Measurements from ENCODE around the gene ECPAS. TPM values are rescaled to one million over a fixed set of nuclear protein-coding genes. Genes with fewer than 3 reads are reported as not detected.
"Not testable (repeated sequence)": the region's sequence is repeated elsewhere in the genome, so short reads cannot be mapped to it uniquely, and the experiment has no call there.

The ECPAS gene
- total RNA-seq, 1 donor from 2014 or later: 89.7 TPM

DNA sequence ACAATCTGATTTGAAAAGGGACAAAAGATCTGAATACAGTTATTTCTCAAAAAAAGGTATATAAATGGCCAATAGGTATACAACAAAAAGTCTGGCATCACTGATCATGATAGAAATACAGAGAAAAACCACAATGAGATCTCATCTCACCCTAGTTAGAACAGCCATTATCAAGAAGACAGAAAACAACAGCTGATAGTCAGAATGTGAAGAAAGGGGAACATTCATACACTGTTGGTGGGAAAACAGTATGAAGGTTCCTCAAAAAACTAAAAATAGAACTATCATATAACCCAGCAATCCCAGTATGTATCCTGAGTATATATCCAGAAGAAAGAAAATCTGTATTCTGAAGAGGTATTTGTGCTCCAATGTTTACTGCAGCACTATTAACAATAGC is 78.5 kb downstream of the ECPAS start:
- H3K9me3 Mint-ChIP-seq (ENCODE audit: unreplicated experiment): peaks cover 13% of the 10 kb centered on the region
- DNase-seq (ENCODE audit: low read depth) (no peak), FAIRE-seq (no peak)
- Histone ChIP-seq H3K27ac (ENCODE audit: low read depth, low read length) (no peak overlapping the region), H3K4me2 (ENCODE audit: low read length) (no peak overlapping the region), H3K9ac (ENCODE audit: low read length) (no peak overlapping the region), H3K36me3 (ENCODE audit: insufficient read depth, low read length) (peaks cover 32% of the 10 kb centered on the region), H3K27me3 (ENCODE audit: insufficient read depth, low read length) (no peaks in the 10 kb centered on the region), H3K4me3 (ENCODE audit: insufficient read depth, low read depth, low read length) (no peak overlapping the region), H4K20me1 (ENCODE audit: insufficient read depth, low read length) (peaks cover 4% of the 10 kb centered on the region), H3K4me1 (ENCODE audit: insufficient read depth, low read length) (no peaks in the 10 kb centered on the region), H3K79me2 (ENCODE audit: insufficient read depth, low read length) (no peaks in the 10 kb centered on the region), H3K9me3 (ENCODE audit: insufficient read depth, low read depth, low read length) (no peaks in the 10 kb centered on the region), H2AFZ (ENCODE audit: low read depth, low read length) (no peak overlapping the region)
- H3K4me1 Mint-ChIP-seq (ENCODE audit: low read depth, unreplicated experiment): peaks cover 6% of the 10 kb centered on the region
- H3K27ac Mint-ChIP-seq (ENCODE audit: unreplicated experiment): no peak overlapping the region
- H3K4me3 Mint-ChIP-seq (ENCODE audit: unreplicated experiment): no peak overlapping the region
- H3K36me3 Mint-ChIP-seq (ENCODE audit: low read depth, unreplicated experiment): peaks cover 47% of the 10 kb centered on the region
- no peaks in the 10 kb centered on the region for H3K27me3 Mint-ChIP-seq (ENCODE audit: low read depth, unreplicated experiment)
- TF ChIP-seq EZH2 (IDR thresholded peaks at IDR 0.05; ENCODE audit: insufficient read depth, low read length): no peak
- TF ChIP-seq, protein P1, sequence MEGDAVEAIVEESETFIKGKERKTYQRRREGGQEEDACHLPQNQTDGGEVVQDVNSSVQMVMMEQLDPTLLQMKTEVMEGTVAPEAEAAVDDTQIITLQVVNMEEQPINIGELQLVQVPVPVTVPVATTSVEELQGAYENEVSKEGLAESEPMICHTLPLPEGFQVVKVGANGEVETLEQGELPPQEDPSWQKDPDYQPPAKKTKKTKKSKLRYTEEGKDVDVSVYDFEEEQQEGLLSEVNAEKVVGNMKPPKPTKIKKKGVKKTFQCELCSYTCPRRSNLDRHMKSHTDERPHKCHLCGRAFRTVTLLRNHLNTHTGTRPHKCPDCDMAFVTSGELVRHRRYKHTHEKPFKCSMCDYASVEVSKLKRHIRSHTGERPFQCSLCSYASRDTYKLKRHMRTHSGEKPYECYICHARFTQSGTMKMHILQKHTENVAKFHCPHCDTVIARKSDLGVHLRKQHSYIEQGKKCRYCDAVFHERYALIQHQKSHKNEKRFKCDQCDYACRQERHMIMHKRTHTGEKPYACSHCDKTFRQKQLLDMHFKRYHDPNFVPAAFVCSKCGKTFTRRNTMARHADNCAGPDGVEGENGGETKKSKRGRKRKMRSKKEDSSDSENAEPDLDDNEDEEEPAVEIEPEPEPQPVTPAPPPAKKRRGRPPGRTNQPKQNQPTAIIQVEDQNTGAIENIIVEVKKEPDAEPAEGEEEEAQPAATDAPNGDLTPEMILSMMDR (IDR thresholded peaks at IDR 0.05; ENCODE audit: insufficient read depth, low read depth, low read length): no peak

DNA sequence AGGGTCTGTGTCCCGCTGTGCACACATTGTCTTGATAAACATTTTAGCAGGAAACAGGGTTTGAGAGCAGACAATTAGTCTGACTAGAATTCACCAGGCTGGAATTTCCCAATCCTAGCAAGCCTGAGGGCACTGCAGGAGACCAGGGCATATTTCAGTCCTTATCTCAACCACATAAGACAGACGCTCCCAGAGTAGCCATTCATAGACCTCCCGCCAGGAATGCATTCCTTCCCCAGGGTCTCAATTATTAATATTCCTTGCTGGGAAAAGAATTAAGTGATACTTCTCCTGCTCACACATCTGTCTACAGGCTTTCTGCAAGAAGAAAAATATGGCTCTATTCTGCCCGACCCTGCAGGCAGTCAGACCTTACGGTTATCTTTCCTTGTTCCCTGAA is 82.7 kb downstream of the ECPAS start:
- H3K9ac ChIP-seq (ENCODE audit: low read length); H2AFZ ChIP-seq (ENCODE audit: low read depth, low read length); H3K27me3 Mint-ChIP-seq (ENCODE audit: low read depth, unreplicated experiment); H3K27me3 ChIP-seq (ENCODE audit: insufficient read depth, low read length); FAIRE-seq; H3K4me3 Mint-ChIP-seq (ENCODE audit: unreplicated experiment); H3K4me1 ChIP-seq (ENCODE audit: insufficient read depth, low read length); H3K9me3 ChIP-seq (ENCODE audit: insufficient read depth, low read depth, low read length); H3K4me3 ChIP-seq (ENCODE audit: insufficient read depth, low read depth, low read length); H3K79me2 ChIP-seq (ENCODE audit: insufficient read depth, low read length); H3K27ac ChIP-seq (ENCODE audit: low read depth, low read length); H3K4me2 ChIP-seq (ENCODE audit: low read length); H3K4me1 Mint-ChIP-seq (ENCODE audit: low read depth, unreplicated experiment): not testable (repeated sequence)
- Mint-ChIP-seq H3K36me3 (ENCODE audit: low read depth, unreplicated experiment) (peaks cover 56% of the 10 kb centered on the region), H3K27ac (ENCODE audit: unreplicated experiment) (peak overlapping the region; percentile 80), H3K9me3 (ENCODE audit: unreplicated experiment) (peaks cover 26% of the 10 kb centered on the region)
- H3K36me3 ChIP-seq (ENCODE audit: insufficient read depth, low read length): peaks cover 27% of the 10 kb centered on the region
- H4K20me1 ChIP-seq (ENCODE audit: insufficient read depth, low read length): peaks cover 12% of the 10 kb centered on the region
- DNase-seq (ENCODE audit: low read depth): peak; percentile 5

DNA sequence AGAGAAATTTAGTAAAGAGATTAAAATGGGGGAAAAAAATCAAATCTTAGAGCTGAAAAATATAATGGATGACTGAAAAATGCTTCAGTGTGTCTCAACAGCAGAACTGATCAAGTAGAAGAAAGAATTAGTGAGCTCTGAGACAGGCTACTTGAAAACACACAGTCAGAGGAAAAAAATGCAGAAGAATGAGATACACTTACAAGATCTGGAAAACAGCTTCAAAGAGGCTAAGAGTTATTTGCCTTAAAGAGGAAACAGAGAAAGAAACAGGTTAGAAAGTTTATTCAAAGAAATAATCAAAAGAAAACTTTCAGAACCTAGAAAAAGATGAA is 83.7 kb downstream of the ECPAS start:
- DNase-seq (ENCODE audit: low read depth) (peak; percentile 34), FAIRE-seq (no peak)
- no peak overlapping the region for H3K4me3 ChIP-seq (ENCODE audit: insufficient read depth, low read depth, low read length)
- H3K4me3 Mint-ChIP-seq (ENCODE audit: unreplicated experiment): peak overlapping the region; percentile 3
- H3K27ac ChIP-seq (ENCODE audit: low read depth, low read length): no peak overlapping the region
- peaks cover 29% of the 10 kb centered on the region for H3K36me3 ChIP-seq (ENCODE audit: insufficient read depth, low read length)
- no peaks in the 10 kb centered on the region for H3K27me3 Mint-ChIP-seq (ENCODE audit: low read depth, unreplicated experiment)
- no peak overlapping the region for H3K9ac ChIP-seq (ENCODE audit: low read length)
- H3K36me3 Mint-ChIP-seq (ENCODE audit: low read depth, unreplicated experiment): peaks cover 54% of the 10 kb centered on the region
- TF ChIP-seq EZH2 (IDR thresholded peaks at IDR 0.05; ENCODE audit: insufficient read depth, low read length): no peak
- TF ChIP-seq, protein P1 (IDR thresholded peaks at IDR 0.05; ENCODE audit: insufficient read depth, low read depth, low read length): no peak
- peaks cover 7% of the 10 kb centered on the region for H3K9me3 ChIP-seq (ENCODE audit: insufficient read depth, low read depth, low read length)
- peaks cover 7% of the 10 kb centered on the region for H3K4me1 Mint-ChIP-seq (ENCODE audit: low read depth, unreplicated experiment)
- H3K9me3 Mint-ChIP-seq (ENCODE audit: unreplicated experiment): peaks cover 26% of the 10 kb centered on the region
- no peak overlapping the region for H2AFZ ChIP-seq (ENCODE audit: low read depth, low read length)
- no peaks in the 10 kb centered on the region for H3K4me1 ChIP-seq (ENCODE audit: insufficient read depth, low read length)
- H4K20me1 ChIP-seq (ENCODE audit: insufficient read depth, low read length): peaks cover 12% of the 10 kb centered on the region
- H3K27me3 ChIP-seq (ENCODE audit: insufficient read depth, low read length): no peaks in the 10 kb centered on the region
- H3K79me2 ChIP-seq (ENCODE audit: insufficient read depth, low read length): peaks cover 10% of the 10 kb centered on the region
- no peak overlapping the region for H3K4me2 ChIP-seq (ENCODE audit: low read length)
- peak overlapping the region; percentile 15 for H3K27ac Mint-ChIP-seq (ENCODE audit: unreplicated experiment)

Data from astrocyte (in vitro differentiated cells and primary cell).